ENCODE results near the gene PNLDC1.

Gene PNLDC1

GRCh38 chr6:159860482-159860881 lies 60.4 kb downstream of the PNLDC1 start:
- TF ChIP-seq CTCF (IDR thresholded peaks at IDR 0.05; ENCODE audit: borderline replicate concordance, control extremely low read depth, extremely low read depth, insufficient read depth, missing control alignments), result no peak
- DNase-seq (ENCODE audit: low spot score), result no peak
- in situ Hi-C loops (cut with MboI; ENCODE audit: low sequenced_read_pairs, unreplicated experiment), result loop anchor here (25.0 kb wide), 1 partner anchor 602 kb away; no protein-coding TSS in a partner anchor

GRCh38 chr6:159862103-159862502 lies 62.0 kb downstream of the PNLDC1 start:
- no peak for DNase-seq (ENCODE audit: low spot score)
- no peak for TF ChIP-seq CTCF (IDR thresholded peaks at IDR 0.05; ENCODE audit: borderline replicate concordance, control extremely low read depth, extremely low read depth, insufficient read depth, missing control alignments)
- in situ Hi-C loops (cut with MboI; ENCODE audit: low sequenced_read_pairs, unreplicated experiment), result loop anchor here (25.0 kb wide), 1 partner anchor 600 kb away; no protein-coding TSS in a partner anchor

GRCh38 chr6:159863341-159863740 lies 63.3 kb downstream of the PNLDC1 start:
- DNase-seq (ENCODE audit: low spot score), result peak; percentile 71
- peak; percentile 14 for TF ChIP-seq CTCF (IDR thresholded peaks at IDR 0.05; ENCODE audit: borderline replicate concordance, control extremely low read depth, extremely low read depth, insufficient read depth, missing control alignments)
- in situ Hi-C loops (cut with MboI; ENCODE audit: low sequenced_read_pairs, unreplicated experiment), result loop anchor here (25.0 kb wide), 1 partner anchor 599 kb away; no protein-coding TSS in a partner anchor

GRCh38 chr6:159865226-159865920 lies 65.3 kb downstream of the PNLDC1 start:
- in situ Hi-C loops (cut with MboI; ENCODE audit: low sequenced_read_pairs, unreplicated experiment), result loop anchor here (25.0 kb wide), 1 partner anchor 597 kb away; no protein-coding TSS in a partner anchor
- no peak for TF ChIP-seq CTCF (IDR thresholded peaks at IDR 0.05; ENCODE audit: borderline replicate concordance, control extremely low read depth, extremely low read depth, insufficient read depth, missing control alignments)
- DNase-seq (ENCODE audit: low spot score), result no peak

GRCh38 chr6:159866286-159867247 lies 66.5 kb downstream of the PNLDC1 start:
- in situ Hi-C loops (cut with MboI; ENCODE audit: low sequenced_read_pairs, unreplicated experiment), result loop anchor here (25.0 kb wide), 1 partner anchor 596 kb away; no protein-coding TSS in a partner anchor
- no peak for DNase-seq (ENCODE audit: low spot score)

More at GRCh38 chr6:159866286-159867247, 66.5 kb downstream of the PNLDC1 start:
- no peak for TF ChIP-seq CTCF (IDR thresholded peaks at IDR 0.05; ENCODE audit: borderline replicate concordance, control extremely low read depth, extremely low read depth, insufficient read depth, missing control alignments)
